Esophagus squamous epithelium (tissue), 5 donors: ENCODE measurements around the gene HPCAL1. TPM values are rescaled to one million over a fixed set of nuclear protein-coding genes. Genes with fewer than 3 reads are reported as not detected.
A peak's percentile ranks its signal among the peaks of the same experiment; 100 is the strongest.

ENCODE experiments used
- DNase-seq: peaks from one replicate; lab custom pipeline; 2025; lab: John Stamatoyannopoulos, UW
- H3K27ac ChIP-seq, 4 donors: fragments of 200-600 bp; sonication (generic); one replicate each; pipeline ENCODE4 v1.5.1; 2016 to 2019; ENCODE audit warnings: mild to moderate bottlenecking in 1 of 4
- H3K27me3 ChIP-seq, 4 donors: fragments of 200-600 bp; sonication (generic); 1 replicate in 3 of 4; 2 replicates in 1 of 4; pipeline versions ENCODE4 v1.5.1 to v1.6.0; 2017 to 2021; ENCODE audit warnings: antibody characterized with exemption in 1 of 4
- H3K36me3 ChIP-seq, 3 donors: fragments of 200-600 bp; sonication (generic); one replicate each; pipeline ENCODE4 v1.5.1; 2016 to 2019
- H3K4me1 ChIP-seq, 3 donors: fragments of 200-600 bp; sonication (generic); one replicate each; pipeline ENCODE4 v1.5.1; 2017 to 2019
- H3K4me3 ChIP-seq, 4 donors: fragments of 200-600 bp; sonication (generic); 1 replicate in 3 of 4; 2 replicates in 1 of 4; pipeline ENCODE4 v1.5.1; 2016 to 2019; ENCODE audit warnings: mild to moderate bottlenecking in 2 of 4, moderate library complexity in 1 of 4
- H3K9me3 ChIP-seq, 3 donors: fragments of 200-600 bp; sonication (generic); one replicate each; pipeline ENCODE4 v1.5.1; 2016 to 2019
- POLR2A ChIP-seq, 4 donors: fragments of 450-650 bp; IDR thresholded peaks; one replicate each; pipeline ENCODE4 v1.6.1; 2017; ENCODE audit warnings: antibody characterized with exemption in 4 of 4, mild to moderate bottlenecking in 4 of 4, moderate library complexity in 3 of 4
- WGBS, 2 donors: methylation state at CpG; one replicate each; pipeline ENCODE4 v1.1.5; 2018; 5-methylcytosine and 5-hydroxymethylcytosine counted together
- intact Hi-C: fragments of 100-400 bp; cut with DNase I; formaldehyde crosslinking; loops from one replicate; pipeline ENCODE4 v1.15.0; 2022
- total RNA-seq, 4 donors: library from RNA; depleted of rRNA; stranded (reverse); fragments of >200 nt; gene quantifications; one replicate each; pipeline ENCODE4 v1.1.0, GENCODE V29; 2016
- TF ChIP-seq, protein P1 (sequence below), 6 experiments: fragments of 450-650 bp in 4 of 6; fragments of 200-600 bp in 2 of 6; sonication (generic) in 2 of 6; IDR thresholded peaks; one replicate each; pipeline ENCODE4 v1.5.1; 2016 to 2019; ENCODE audit warnings: antibody characterized with exemption in 6 of 6, mild to moderate bottlenecking in 4 of 6, moderate library complexity in 4 of 6
- donor health status: DM: yes; HTN: yes; CAD: no.

Gene HPCAL1
- total RNA-seq, 4 donors from 2014 or later = 13.2 to 26.4 (median 20.5) TPM

DNA sequence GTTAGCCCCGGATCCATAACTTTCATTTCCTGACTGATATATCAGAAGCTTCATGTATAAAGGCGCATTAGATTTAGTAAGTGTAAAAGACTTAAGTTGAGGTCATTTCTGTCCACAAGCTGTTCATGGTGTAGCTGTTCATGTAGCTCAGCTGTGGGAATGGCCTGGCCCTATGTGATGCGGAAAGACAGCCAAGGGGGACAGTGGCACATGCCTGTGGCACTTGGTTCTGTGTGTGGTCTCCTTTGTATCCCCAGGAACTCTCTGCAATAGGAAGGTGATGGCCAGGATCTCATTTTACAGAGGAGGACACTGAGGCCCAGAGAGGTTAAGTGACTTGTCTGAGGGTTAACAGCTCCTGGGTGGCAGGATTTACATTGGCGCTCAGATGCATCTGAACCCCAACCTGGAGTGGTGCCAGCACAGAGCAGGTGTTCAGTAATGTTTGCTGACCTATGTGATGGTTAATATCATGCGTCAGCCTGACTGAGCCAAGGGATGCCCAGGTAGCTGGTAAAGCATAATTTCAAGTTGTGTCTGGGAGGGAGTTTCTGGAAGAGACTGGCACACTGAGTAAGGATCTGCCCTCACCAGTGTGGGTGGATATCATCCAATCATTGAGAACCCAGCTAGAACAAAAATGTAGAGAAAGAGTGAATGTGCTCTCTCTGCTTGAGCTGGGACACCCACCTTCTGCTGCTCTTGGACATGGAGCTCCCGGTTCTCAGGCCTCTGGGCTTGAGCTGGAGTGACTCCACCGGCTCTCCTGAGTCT lies 25.4 kb downstream of the HPCAL1 start:
- Histone ChIP-seq H3K4me3 (no peak overlapping the region), H3K36me3 (no peaks in the 10 kb centered on the region), H3K27me3 (no peaks in the 10 kb centered on the region), H3K9me3 (no peaks in the 10 kb centered on the region), H3K27ac (no peak overlapping the region), H3K4me1 (peaks cover 16 to 57% (median 27%) of the 10 kb centered on the region in 3 donors)
- WGBS, 2 donors = 77 to 89% methylated on average over 7 of the region's 7 CpGs
- no peak for DNase-seq
- no peak for TF ChIP-seq POLR2A (IDR thresholded peaks at IDR 0.05)
- TF ChIP-seq, protein P1, sequence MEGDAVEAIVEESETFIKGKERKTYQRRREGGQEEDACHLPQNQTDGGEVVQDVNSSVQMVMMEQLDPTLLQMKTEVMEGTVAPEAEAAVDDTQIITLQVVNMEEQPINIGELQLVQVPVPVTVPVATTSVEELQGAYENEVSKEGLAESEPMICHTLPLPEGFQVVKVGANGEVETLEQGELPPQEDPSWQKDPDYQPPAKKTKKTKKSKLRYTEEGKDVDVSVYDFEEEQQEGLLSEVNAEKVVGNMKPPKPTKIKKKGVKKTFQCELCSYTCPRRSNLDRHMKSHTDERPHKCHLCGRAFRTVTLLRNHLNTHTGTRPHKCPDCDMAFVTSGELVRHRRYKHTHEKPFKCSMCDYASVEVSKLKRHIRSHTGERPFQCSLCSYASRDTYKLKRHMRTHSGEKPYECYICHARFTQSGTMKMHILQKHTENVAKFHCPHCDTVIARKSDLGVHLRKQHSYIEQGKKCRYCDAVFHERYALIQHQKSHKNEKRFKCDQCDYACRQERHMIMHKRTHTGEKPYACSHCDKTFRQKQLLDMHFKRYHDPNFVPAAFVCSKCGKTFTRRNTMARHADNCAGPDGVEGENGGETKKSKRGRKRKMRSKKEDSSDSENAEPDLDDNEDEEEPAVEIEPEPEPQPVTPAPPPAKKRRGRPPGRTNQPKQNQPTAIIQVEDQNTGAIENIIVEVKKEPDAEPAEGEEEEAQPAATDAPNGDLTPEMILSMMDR (IDR thresholded peaks at IDR 0.05) = no peak
- intact Hi-C loops = no loop called here

GRCh38 chr2:10328670-10329579 lies 26.2 kb downstream of the HPCAL1 start:
- H3K9me3 ChIP-seq = no peaks in the 10 kb centered on the region
- H3K4me3 ChIP-seq = no peak overlapping the region
- peak overlapping the region in 2 of 4 donors; percentile 44 to 54 for H3K27ac ChIP-seq
- H3K27me3 ChIP-seq = no peaks in the 10 kb centered on the region
- no peak for TF ChIP-seq POLR2A (IDR thresholded peaks at IDR 0.05)
- TF ChIP-seq, protein P1 (IDR thresholded peaks at IDR 0.05) = no peak
- 83 to 94% methylated on average over 12 of the region's 12 CpGs for WGBS, 2 donors
- peaks cover 16 to 60% (median 27%) of the 10 kb centered on the region in 3 donors for H3K4me1 ChIP-seq
- no peak for DNase-seq
- intact Hi-C loops = no loop called here
- H3K36me3 ChIP-seq = no peaks in the 10 kb centered on the region

- TF ChIP-seq POLR2A (IDR thresholded peaks at IDR 0.05) = no peak
- TF ChIP-seq, protein P1 (IDR thresholded peaks at IDR 0.05) = no peak
- H3K4me1 ChIP-seq = peaks cover 16 to 60% (median 27%) of the 10 kb centered on the region in 3 donors
- H3K9me3 ChIP-seq = no peaks in the 10 kb centered on the region
- no peaks in the 10 kb centered on the region for H3K36me3 ChIP-seq
- peak overlapping the region in 3 of 4 donors; percentile 7 to 54 (median 44) for H3K27ac ChIP-seq
- no peak overlapping the region for H3K4me3 ChIP-seq
- DNase-seq = no peak
- intact Hi-C loops = no loop called here
- 69 to 85% methylated on average over 4 to 6 of the region's 6 CpGs for WGBS, 2 donors
- H3K27me3 ChIP-seq = no peaks in the 10 kb centered on the region
Observed at GRCh38 chr2:10329580-10329879, 26.8 kb downstream of the HPCAL1 start.

DNA sequence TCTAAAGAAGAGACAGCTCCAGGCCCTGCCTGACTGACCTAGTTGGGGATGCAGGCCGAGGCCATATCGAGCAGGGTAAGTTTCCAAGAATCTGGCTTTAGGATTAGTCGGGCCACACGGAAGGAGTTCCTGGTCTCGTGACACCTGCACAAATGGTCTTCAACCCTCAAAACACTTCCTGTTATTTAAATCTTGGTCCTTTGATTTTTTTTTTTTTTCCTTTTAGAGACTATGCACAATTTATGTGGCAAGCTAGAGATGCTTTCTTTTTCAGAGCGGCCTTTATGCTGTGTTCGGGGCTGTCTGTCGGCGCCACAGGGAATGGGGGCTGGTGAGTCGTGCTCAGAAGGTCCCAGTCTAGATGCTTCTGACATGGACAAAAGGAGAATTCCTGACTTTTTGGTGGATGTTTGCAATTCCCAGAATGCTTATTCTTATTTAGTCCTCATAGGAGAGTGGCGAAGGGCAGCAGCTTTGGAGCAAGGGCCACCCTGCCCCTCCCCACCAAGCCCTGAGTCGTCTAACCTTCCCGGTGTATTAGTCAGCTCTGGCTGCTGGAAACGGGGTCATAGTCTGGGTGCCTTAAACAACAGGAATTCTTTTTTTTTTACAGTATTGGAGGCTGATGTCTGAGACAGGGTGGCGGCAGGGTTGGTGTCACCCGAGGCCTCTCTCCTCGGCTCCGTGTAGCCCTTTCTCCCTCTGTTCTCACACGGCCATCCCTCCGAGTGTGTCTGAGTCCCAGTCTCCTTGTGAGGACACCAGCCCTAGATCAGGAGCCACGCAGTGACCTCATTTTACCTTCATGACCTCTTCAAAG lies 27.4 kb downstream of the HPCAL1 start:
- H3K27ac ChIP-seq = peak overlapping the region in 3 of 4 donors; percentile 7 to 55 (median 54)
- no peak for TF ChIP-seq POLR2A (IDR thresholded peaks at IDR 0.05)
- TF ChIP-seq, protein P1 (IDR thresholded peaks at IDR 0.05) = no peak
- DNase-seq = no peak
- no peaks in the 10 kb centered on the region for H3K27me3 ChIP-seq
- H3K4me1 ChIP-seq = peaks cover 16 to 60% (median 27%) of the 10 kb centered on the region in 3 donors
- peaks cover 0 to 3% (median 2%) of the 10 kb centered on the region in 3 donors for H3K9me3 ChIP-seq
- peak overlapping the region in 3 of 4 donors; percentile 21 to 53 (median 27) for H3K4me3 ChIP-seq
- 55 to 61% methylated on average over 19 to 20 of the region's 21 CpGs for WGBS, 2 donors
- H3K36me3 ChIP-seq = peaks cover 0 to 5% (median 0%) of the 10 kb centered on the region in 3 donors
- intact Hi-C loops = no loop called here
